Measurements from ENCODE around the gene OSBPL8.

DNA sequence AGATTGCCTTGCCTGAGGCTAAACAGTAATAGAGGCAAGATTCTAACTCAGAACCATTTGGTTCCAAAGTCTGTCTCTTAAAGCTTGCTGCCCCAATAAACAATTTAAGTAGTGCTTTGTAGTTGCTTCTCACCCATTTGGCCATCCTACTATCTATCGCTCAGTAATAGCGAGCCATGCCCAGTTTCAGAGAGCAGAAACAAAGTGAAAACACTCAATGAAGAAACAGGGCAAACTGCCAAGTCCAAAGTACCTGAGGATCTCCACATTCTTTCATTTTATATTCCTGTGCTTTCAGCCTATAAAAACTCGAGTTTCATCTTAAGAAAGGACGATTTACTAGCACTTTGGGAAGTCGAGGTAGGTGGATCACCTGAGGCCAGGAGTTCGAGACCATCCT is 108.0 kb downstream of the OSBPL8 start:
- TF ChIP-seq, protein P1, sequence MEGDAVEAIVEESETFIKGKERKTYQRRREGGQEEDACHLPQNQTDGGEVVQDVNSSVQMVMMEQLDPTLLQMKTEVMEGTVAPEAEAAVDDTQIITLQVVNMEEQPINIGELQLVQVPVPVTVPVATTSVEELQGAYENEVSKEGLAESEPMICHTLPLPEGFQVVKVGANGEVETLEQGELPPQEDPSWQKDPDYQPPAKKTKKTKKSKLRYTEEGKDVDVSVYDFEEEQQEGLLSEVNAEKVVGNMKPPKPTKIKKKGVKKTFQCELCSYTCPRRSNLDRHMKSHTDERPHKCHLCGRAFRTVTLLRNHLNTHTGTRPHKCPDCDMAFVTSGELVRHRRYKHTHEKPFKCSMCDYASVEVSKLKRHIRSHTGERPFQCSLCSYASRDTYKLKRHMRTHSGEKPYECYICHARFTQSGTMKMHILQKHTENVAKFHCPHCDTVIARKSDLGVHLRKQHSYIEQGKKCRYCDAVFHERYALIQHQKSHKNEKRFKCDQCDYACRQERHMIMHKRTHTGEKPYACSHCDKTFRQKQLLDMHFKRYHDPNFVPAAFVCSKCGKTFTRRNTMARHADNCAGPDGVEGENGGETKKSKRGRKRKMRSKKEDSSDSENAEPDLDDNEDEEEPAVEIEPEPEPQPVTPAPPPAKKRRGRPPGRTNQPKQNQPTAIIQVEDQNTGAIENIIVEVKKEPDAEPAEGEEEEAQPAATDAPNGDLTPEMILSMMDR (IDR thresholded peaks at IDR 0.05) = no peak
- TF ChIP-seq ZFX (IDR thresholded peaks at IDR 0.05; ENCODE audit: borderline replicate concordance) = no peak

All from 22Rv1 (cell line).